ENCODE data around the gene ZNF804A.

Gene ZNF804A

DNA sequence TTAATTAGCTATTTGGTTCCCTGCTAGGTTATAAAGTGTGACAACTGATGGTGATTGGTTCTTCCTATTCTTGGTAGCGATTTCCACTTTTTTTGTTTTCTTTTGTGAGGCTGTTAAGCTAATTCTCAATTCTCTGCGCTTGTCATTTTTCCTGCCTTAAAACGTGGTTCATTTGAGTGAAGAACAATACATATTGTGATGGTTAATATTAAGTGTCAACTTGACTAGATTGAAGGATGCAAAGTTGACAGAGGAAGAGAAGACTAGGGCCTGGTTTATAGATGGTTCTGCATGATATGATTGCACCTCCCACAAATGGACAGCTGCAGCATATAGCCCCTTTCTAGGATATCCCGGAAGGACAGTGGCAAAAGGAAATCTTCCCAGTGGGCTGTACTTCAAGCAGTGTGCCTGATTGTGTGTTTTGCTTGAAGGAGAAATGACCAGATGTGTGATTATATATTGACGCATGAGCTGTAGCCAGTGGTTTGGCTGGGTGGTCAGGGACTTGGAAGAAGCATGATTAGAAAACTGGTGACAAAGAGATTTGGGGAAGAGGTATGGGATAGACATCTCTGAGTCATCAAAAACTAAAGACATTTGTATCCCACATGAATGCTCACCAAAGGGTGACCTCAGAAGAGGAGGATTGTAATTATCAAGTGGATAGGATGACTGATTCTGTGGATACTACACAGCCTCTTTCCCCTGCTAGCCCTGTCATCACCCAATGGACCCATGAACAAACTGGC lies 39.4 kb upstream of the ZNF804A start:
- H3K4me3 ChIP-seq (ENCODE audit: low read depth, low read length), result no peak overlapping the region
- DNase-seq (ENCODE audit: low read depth), result no peak
- no peak for TF ChIP-seq CTCF (IDR thresholded peaks at IDR 0.05; ENCODE audit: low read depth, low read length, missing control alignments)
- in situ Hi-C loops (cut with HindIII; ENCODE audit: low sequenced_read_pairs), result no loop called here

- no peak for DNase-seq (ENCODE audit: low read depth)
- in situ Hi-C loops (cut with HindIII; ENCODE audit: low sequenced_read_pairs), result no loop called here
- no peak overlapping the region for H3K4me3 ChIP-seq (ENCODE audit: low read depth, low read length)
- TF ChIP-seq CTCF (IDR thresholded peaks at IDR 0.05; ENCODE audit: low read depth, low read length, missing control alignments), result no peak
These were observed 37.7 kb upstream of the ZNF804A start for GRCh38 chr2:184560603-184561002.

DNA sequence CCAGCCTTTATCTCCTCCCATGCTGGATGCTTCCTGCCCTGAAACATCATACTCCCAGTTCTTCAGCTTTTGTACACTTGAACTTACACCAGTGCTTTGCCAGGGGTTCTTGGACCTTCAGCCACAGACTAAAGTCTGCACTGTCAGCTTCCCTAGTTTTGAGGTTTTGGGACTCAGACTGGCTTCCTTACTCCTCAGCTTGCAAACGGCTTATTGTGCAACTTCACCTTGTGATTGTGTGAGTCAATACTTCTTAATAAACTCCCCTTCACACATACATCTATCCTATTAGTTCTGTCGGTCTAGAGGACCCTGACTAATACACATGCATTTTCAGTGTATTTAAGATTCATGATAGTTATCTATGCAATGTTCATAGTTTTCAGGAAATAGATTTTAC lies 35.8 kb upstream of the ZNF804A start:
- no peak for TF ChIP-seq CTCF (IDR thresholded peaks at IDR 0.05; ENCODE audit: low read depth, low read length, missing control alignments)
- no peak for DNase-seq (ENCODE audit: low read depth)
- in situ Hi-C loops (cut with HindIII; ENCODE audit: low sequenced_read_pairs), result no loop called here
- H3K4me3 ChIP-seq (ENCODE audit: low read depth, low read length), result no peak overlapping the region

DNA sequence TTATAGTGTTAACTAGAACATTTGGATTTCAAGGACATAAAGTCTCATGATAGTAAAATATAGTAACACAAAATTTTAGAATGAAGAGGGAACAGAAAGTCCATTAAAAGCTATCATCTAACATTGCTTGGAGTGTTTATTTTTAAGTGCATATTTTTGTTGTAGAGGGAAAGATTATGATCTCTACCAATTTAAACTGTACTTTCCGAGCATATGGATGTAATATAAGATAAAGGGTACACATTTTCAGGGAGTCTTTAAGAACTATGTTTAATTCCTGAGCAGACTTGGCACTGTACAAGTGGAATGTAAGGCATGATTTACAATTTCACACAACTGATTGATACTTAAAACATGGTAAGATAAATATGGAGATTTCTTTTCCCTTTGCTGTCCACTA lies 34.2 kb upstream of the ZNF804A start:
- no peak for DNase-seq (ENCODE audit: low read depth)
- in situ Hi-C loops (cut with HindIII; ENCODE audit: low sequenced_read_pairs), result no loop called here
- no peak overlapping the region for H3K4me3 ChIP-seq (ENCODE audit: low read depth, low read length)
- TF ChIP-seq CTCF (IDR thresholded peaks at IDR 0.05; ENCODE audit: low read depth, low read length, missing control alignments), result no peak

GRCh38 chr2:184566716-184567115 lies 31.6 kb upstream of the ZNF804A start:
- no peak overlapping the region for H3K4me3 ChIP-seq (ENCODE audit: low read depth, low read length)
- DNase-seq (ENCODE audit: low read depth), result no peak
- in situ Hi-C loops (cut with HindIII; ENCODE audit: low sequenced_read_pairs), result no loop called here
- TF ChIP-seq CTCF (IDR thresholded peaks at IDR 0.05; ENCODE audit: low read depth, low read length, missing control alignments), result no peak

DNA sequence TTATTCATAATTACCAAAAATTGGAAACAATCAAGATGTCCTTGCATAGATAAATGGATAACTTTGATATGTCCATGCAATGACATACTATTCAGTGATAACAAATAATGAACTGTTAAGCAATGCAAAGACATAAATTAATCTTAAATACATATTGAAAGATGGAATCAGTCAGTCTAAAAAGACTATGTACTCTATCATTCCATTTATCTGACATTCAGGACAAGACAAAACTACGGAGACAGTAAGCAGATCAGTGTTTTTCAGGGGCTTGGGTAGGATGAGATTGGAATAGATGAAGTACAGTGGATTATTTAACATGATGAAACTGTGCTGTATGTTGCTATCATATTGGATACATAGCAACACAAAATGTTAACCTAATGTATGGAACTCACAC lies 21.3 kb upstream of the ZNF804A start:
- DNase-seq (ENCODE audit: low read depth), result no peak
- in situ Hi-C loops (cut with HindIII; ENCODE audit: low sequenced_read_pairs), result no loop called here
- H3K4me3 ChIP-seq (ENCODE audit: low read depth, low read length), result no peak overlapping the region
- no peak for TF ChIP-seq CTCF (IDR thresholded peaks at IDR 0.05; ENCODE audit: low read depth, low read length, missing control alignments)

Data from astrocyte of the cerebellum (primary cell).